H9 (cell line): ENCODE measurements around the gene GIPC1. TPM values are rescaled to one million over a fixed set of nuclear protein-coding genes. Genes with fewer than 3 reads are reported as not detected.

ENCODE experiments used
- DNase-seq: peaks from one replicate; pipeline ENCODE4 v3.0.0-alpha.2; 2017
- H2AFZ ChIP-seq: one replicate; pipeline ENCODE4 v1.6.1; 2013; ENCODE audit warnings: mild to moderate bottlenecking, low read length, control low read depth, moderate library complexity
- H2AK5ac ChIP-seq: 2 replicates; pipeline ENCODE4 v1.6.1; 2013; ENCODE audit warnings: low read length, control low read depth, mixed read lengths; ENCODE audit not compliant: insufficient read length
- H2BK120ac ChIP-seq: one replicate; pipeline ENCODE4 v1.6.1; 2013; ENCODE audit warnings: low read depth, mild to moderate bottlenecking, low read length, control low read depth, inconsistent platforms; ENCODE audit not compliant: poor library complexity, severe bottlenecking
- H2BK12ac ChIP-seq: 2 replicates; pipeline ENCODE4 v1.6.1; 2013; ENCODE audit warnings: low read length, control low read depth, mixed read lengths, low read depth; ENCODE audit not compliant: insufficient read length
- H2BK15ac ChIP-seq: 2 replicates; pipeline ENCODE4 v1.6.1; 2013; ENCODE audit warnings: low read depth, low read length, control low read depth
- H2BK20ac ChIP-seq: one replicate; pipeline ENCODE4 v1.6.1; 2013; ENCODE audit warnings: low read depth, mild to moderate bottlenecking, low read length, control low read depth, inconsistent platforms; ENCODE audit not compliant: poor library complexity, severe bottlenecking
- H2BK5ac ChIP-seq: 2 replicates; pipeline ENCODE4 v1.6.1; 2013; ENCODE audit warnings: low read length, control low read depth, mixed read lengths; ENCODE audit not compliant: insufficient read length
- H3K14ac ChIP-seq: 2 replicates; pipeline ENCODE4 v1.6.1; 2013; ENCODE audit warnings: low read length, control low read depth; ENCODE audit not compliant: insufficient read depth
- H3K18ac ChIP-seq: 2 replicates; pipeline ENCODE4 v1.6.1; 2013; ENCODE audit warnings: low read depth, mild to moderate bottlenecking, mixed read lengths, low read length, control low read depth; ENCODE audit not compliant: insufficient read length
- H3K23ac ChIP-seq: 2 replicates; pipeline ENCODE4 v1.6.1; 2013; ENCODE audit warnings: low read length, control low read depth, mixed read lengths, low read depth; ENCODE audit not compliant: insufficient read length
- H3K23me2 ChIP-seq: 2 replicates; pipeline ENCODE4 v1.6.1; 2013; ENCODE audit warnings: low read depth, mild to moderate bottlenecking, mixed read lengths, low read length, control low read depth; ENCODE audit not compliant: insufficient read length, poor library complexity, severe bottlenecking
- H3K27ac ChIP-seq: 2 replicates; pipeline ENCODE4 v1.5.1; 2013; ENCODE audit warnings: low read length, control low read depth, mixed read lengths, low read depth; ENCODE audit not compliant: insufficient read length
- H3K27me3 ChIP-seq: 2 replicates; pipeline ENCODE4 v1.6.1; 2013; ENCODE audit warnings: low read length, control low read depth, inconsistent platforms; ENCODE audit not compliant: insufficient read depth
- H3K4ac ChIP-seq: 2 replicates; pipeline ENCODE4 v1.6.1; 2013; ENCODE audit warnings: low read depth, mild to moderate bottlenecking, control low read depth, inconsistent platforms, low read length, moderate library complexity
- H3K4me1 ChIP-seq: 2 replicates; pipeline ENCODE4 v1.6.1; 2013; ENCODE audit warnings: low read length, control low read depth, inconsistent platforms; ENCODE audit not compliant: insufficient read depth
- H3K4me2 ChIP-seq: 2 replicates; pipeline ENCODE4 v1.6.1; 2013; ENCODE audit warnings: low read length, control low read depth, mixed read lengths; ENCODE audit not compliant: insufficient read length, insufficient read depth
- H3K56ac ChIP-seq: 2 replicates; pipeline ENCODE4 v1.6.1; 2013; ENCODE audit warnings: low read depth, mild to moderate bottlenecking, mixed read lengths, low read length, control low read depth; ENCODE audit not compliant: insufficient read length
- H3K79me1 ChIP-seq: 2 replicates; pipeline ENCODE4 v1.6.1; 2013; ENCODE audit warnings: low read depth, mild to moderate bottlenecking, moderate library complexity, low read length, control low read depth, inconsistent platforms; ENCODE audit not compliant: insufficient read depth, poor library complexity, severe bottlenecking
- H3K79me2 ChIP-seq: 2 replicates; pipeline ENCODE4 v1.6.1; 2013; ENCODE audit warnings: low read length, control low read depth, inconsistent platforms; ENCODE audit not compliant: insufficient read depth
- H3K9ac ChIP-seq: 2 replicates; pipeline ENCODE4 v1.6.1; 2013; ENCODE audit warnings: low read length, control low read depth, mixed read lengths; ENCODE audit not compliant: insufficient read length; ENCODE audit errors: extremely low read depth
- H3K9me3 ChIP-seq: one replicate; pipeline ENCODE4 v1.6.1; 2013; ENCODE audit warnings: low read depth, low read length, inconsistent platforms; ENCODE audit not compliant: control insufficient read depth
- H3T11ph ChIP-seq: one replicate; pipeline ENCODE4 v1.6.1; 2013; ENCODE audit warnings: mild to moderate bottlenecking, low read length, control low read depth, inconsistent platforms
- H4K20me1 ChIP-seq: one replicate; pipeline ENCODE4 v1.6.1; 2013; ENCODE audit not compliant: control insufficient read depth, insufficient read length, insufficient read depth
- H4K5ac ChIP-seq: 2 replicates; pipeline ENCODE4 v1.6.1; 2013; ENCODE audit warnings: low read depth, mild to moderate bottlenecking, mixed read lengths, low read length, control low read depth; ENCODE audit not compliant: insufficient read length
- H4K8ac ChIP-seq: replicated peaks from 2 replicates; pipeline ENCODE4 v1.6.1; 2013; ENCODE audit warnings: low read length, control low read depth, mixed read lengths, low read depth; ENCODE audit not compliant: insufficient read length
- H4K91ac ChIP-seq: 2 replicates; pipeline ENCODE4 v1.6.1; 2013; ENCODE audit warnings: low read depth, mild to moderate bottlenecking, moderate library complexity, mixed read lengths, low read length, control low read depth; ENCODE audit not compliant: insufficient read length
- H3K27ac Mint-ChIP-seq, 3 experiments: 2 replicates in 2 of 3; 3 replicates in 1 of 3; pipeline ENCODE4 v1.8.0; 2020 to 2021; ENCODE audit warnings: mixed read lengths in 3 of 3, mild to moderate bottlenecking in 1 of 3, moderate library complexity in 1 of 3
- H3K27me3 Mint-ChIP-seq: 2 replicates; pipeline ENCODE4 v1.8.0; 2021; ENCODE audit warnings: low read depth, mild to moderate bottlenecking, moderate library complexity, mixed read lengths
- H3K36me3 Mint-ChIP-seq, 3 experiments: 2 replicates in 2 of 3; 3 replicates in 1 of 3; pipeline ENCODE4 v1.8.0; 2020 to 2021; ENCODE audit warnings: low read depth in 3 of 3, mixed read lengths in 3 of 3; ENCODE audit not compliant: insufficient read depth in 1 of 3
- H3K4me1 Mint-ChIP-seq, 2 experiments: 2 replicates each; pipeline ENCODE4 v1.8.0; 2020; ENCODE audit warnings: mixed read lengths in 2 of 2
- H3K4me3 Mint-ChIP-seq, 2 experiments: 2 replicates in 1 of 2; 3 replicates in 1 of 2; pipeline ENCODE4 v1.8.0; 2020 to 2021; ENCODE audit warnings: mild to moderate bottlenecking in 2 of 2, mixed read lengths in 2 of 2, moderate library complexity in 1 of 2
- H3K9me3 Mint-ChIP-seq, 2 experiments: 2 replicates in 1 of 2; 3 replicates in 1 of 2; pipeline ENCODE4 v1.8.0; 2020; ENCODE audit warnings: mild to moderate bottlenecking in 2 of 2, mixed read lengths in 2 of 2, moderate library complexity in 1 of 2
- CTCF ChIP-seq: fragments of 200-600 bp; sonication (generic); conservative IDR thresholded peaks from 3 replicates; pipeline ENCODE4 v1.8.0; 2021; ENCODE audit warnings: antibody characterized with exemption, mild to moderate bottlenecking
- WGBS: extraction: QIAGEN DNeasy Blood & Tissue Kit; methylation state at CpG from one replicate; pipeline ENCODE4 v1.1.7; 2013; ENCODE audit warnings: missing lambda C conversion rate, low lambda C conversion rate, mixed read lengths; ENCODE audit not compliant: insufficient read length; ENCODE audit errors: extremely low coverage; 5-methylcytosine and 5-hydroxymethylcytosine counted together
- total RNA-seq: library from RNA; stranded (reverse); gene quantifications from 2 replicates; pipeline ENCODE4 v1.2.1, GENCODE V29; 2021

GIPC1 gene
- total RNA-seq, 1 experiment from 2014 or later: 70.6 TPM

- Histone ChIP-seq H2BK12ac (no peak overlapping the region), H4K20me1 (no peaks in the 10 kb centered on the region), H3K4ac (no peak overlapping the region), H3K9me3 (no peaks in the 10 kb centered on the region), H4K91ac (no peak overlapping the region), H3K79me1 (peaks cover 9% of the 10 kb centered on the region), H2BK120ac (no peak overlapping the region), H3K23me2 (peaks cover 8% of the 10 kb centered on the region), H2AK5ac (no peak overlapping the region), H3K18ac (no peak overlapping the region), H3K23ac (no peak overlapping the region), H3K14ac (no peak overlapping the region), H3K27me3 (no peaks in the 10 kb centered on the region), H2AFZ (no peak overlapping the region), H4K8ac (no peak overlapping the region), H3K4me2 (no peak overlapping the region), H2BK20ac (no peak overlapping the region), H3K56ac (no peak overlapping the region), H3K79me2 (peaks cover 12% of the 10 kb centered on the region; the same call in 1 of the 2 replicates), H2BK15ac (no peak overlapping the region), H3T11ph (no peak overlapping the region), H2BK5ac (no peak overlapping the region), H3K27ac (no peak overlapping the region), H4K5ac (peak overlapping the region; percentile 53), H3K9ac (no peak overlapping the region), H3K4me1 (no peaks in the 10 kb centered on the region)
- peaks cover 27 to 36% (median 32%) of the 10 kb centered on the region in 3 experiments; a peak in 6 of 7 replicates for H3K36me3 Mint-ChIP-seq
- DNase-seq: no peak
- no peaks in the 10 kb centered on the region for H3K9me3 Mint-ChIP-seq
- peak overlapping the region in 1 of 3 experiments; percentile 11; a peak in 1 of 7 replicates for H3K27ac Mint-ChIP-seq
- no peak overlapping the region for H3K4me3 Mint-ChIP-seq
- peaks cover 17 to 23% of the 10 kb centered on the region in 2 experiments for H3K4me1 Mint-ChIP-seq
- no CpG with 5 or more reads among the region's 14 CpGs for WGBS
- peaks cover 1% of the 10 kb centered on the region; the same call in 1 of the 2 replicates for H3K27me3 Mint-ChIP-seq
- TF ChIP-seq CTCF: no peak
Measured at GRCh38 chr19:14512406-14512961, 16.6 kb upstream of the GIPC1 start.
